Measurements from ENCODE around the gene DOK1.

Gene DOK1

DNA sequence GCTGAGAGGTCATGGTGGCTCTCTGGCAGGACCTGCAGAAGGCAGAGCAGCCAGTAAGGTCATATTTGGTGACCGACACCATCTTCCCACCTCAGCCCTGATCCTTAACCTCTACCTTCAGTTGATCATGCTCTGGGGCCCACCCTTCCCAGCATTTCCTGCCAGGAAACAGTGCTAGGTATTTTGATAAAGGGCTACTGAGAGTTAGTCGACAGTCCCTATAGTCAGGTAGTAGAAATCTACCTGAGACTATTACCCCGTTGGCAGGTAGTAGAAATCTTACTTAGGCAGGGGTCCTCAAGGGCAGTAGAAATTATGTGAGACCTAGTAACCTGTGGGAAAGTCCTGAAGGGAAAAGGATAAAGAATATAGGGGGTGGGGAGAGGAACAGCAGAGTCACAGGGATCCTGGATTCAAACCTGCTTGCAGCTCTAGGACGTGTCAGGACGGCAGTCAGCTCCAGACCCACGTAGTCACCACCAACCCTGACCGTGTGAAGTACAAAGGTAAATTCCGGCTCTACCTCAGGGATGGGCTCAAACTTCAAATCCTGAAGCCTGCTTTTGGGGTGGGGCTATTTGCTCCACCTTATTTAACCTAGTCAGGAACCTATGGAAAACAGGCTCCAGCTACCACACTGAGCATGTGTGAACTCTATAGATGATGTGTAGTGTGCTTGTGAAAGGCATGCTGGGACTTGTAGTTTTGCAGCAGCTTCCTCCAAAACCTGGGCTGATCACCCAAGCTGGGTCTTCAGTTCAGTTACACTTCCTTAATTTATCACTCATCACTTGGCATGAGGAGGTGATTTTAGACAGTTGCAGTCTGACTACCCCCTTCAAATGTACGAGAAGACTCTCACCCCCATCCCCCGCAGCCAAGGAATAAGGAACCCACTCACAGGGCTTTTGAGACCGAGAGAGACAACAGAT, 28.5 kb upstream of the DOK1 start, which contains the start of gene DQX1:
TSS of gene DQX1 (minus strand) at position 515 of the 932 bp plus-strand sequence. CDS start at position 13, 502 bp downstream.
- no peak for DNase-seq

DNA sequence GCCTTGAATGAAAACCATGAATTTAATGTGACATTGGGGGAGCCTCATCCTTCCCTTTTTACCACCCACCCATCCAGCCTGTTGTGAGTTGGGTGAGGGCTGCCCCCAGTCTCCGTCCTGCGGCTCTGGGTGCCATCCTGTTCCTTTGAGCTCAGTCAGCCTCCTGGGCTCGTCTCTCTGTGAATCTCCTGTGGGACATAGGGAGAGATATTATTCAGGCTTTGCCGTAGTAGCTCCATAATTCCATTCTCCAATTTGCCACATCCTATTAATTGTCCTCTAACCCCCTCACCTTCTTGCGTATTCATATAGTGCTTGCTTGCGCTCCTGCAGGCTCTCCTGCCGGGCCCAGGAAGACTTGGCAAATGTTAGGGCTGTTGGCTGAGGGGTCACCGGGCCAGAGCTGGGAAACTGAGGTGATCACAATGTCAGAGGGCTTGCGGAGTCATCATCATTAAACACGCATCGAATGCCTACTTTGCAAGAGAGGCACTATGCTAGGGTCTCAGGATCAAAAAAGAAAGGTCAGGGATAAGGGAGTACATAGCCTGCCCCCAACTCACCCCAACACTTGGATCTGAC, 27.8 kb upstream of the DOK1 start:
- DNase-seq, result no peak

DNA sequence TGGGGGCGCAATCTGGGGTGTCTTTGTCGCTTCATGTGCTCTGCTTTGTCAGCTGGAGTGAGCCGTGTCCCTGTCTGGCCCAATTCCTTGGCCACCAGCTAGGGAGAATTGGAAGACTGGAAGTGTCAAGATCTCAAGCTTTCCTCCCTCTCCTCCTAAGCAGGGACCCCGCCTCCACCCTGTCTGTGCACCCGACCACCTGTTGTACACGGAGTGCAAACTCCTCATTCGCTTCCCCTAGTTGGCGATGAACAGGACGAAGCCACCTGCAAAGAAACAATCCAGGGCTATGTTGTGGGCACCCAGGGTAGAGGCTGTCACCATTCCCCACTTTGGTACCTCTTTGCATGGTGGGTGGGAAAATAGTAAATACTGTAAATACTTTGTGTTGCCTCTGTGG, 26.8 kb upstream of the DOK1 start:
- DNase-seq, result no peak

DNA sequence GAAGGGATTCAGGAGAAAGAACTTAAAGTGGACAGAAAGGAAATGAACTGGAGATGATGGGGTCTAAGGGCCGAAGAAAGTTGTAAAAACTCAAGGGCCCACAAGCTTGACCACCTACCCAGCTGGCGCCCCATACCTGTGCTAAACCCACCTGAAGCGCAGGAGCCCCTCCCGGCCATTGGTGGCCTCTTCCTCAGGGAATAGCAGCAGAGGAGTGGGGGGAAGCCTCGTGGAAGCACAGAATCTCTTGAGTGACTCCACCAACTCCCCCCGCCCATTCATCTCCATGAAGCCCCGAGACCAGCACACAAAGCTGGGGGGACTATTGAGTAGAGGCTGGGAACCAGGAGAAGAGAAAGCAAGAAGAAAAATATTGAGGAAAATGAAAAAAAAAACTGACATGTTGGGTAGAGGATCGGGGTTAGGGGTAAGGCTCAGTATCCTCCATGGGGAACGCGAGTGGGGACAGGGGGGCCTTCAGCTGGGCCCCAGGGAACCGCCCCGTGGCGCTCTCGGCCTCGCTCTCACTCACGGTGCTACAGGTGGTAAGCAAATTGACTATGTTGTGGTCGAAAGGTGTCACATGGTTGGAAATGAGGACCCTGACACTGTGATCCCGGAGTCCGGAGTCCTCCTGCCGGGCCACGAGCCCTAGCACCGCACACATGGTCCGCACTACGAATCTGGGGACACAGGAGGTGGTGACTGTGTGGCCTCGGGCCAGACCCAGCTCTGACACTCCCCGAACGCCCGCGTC, 25.7 kb upstream of the DOK1 start:
- DNase-seq, result no peak

DNA sequence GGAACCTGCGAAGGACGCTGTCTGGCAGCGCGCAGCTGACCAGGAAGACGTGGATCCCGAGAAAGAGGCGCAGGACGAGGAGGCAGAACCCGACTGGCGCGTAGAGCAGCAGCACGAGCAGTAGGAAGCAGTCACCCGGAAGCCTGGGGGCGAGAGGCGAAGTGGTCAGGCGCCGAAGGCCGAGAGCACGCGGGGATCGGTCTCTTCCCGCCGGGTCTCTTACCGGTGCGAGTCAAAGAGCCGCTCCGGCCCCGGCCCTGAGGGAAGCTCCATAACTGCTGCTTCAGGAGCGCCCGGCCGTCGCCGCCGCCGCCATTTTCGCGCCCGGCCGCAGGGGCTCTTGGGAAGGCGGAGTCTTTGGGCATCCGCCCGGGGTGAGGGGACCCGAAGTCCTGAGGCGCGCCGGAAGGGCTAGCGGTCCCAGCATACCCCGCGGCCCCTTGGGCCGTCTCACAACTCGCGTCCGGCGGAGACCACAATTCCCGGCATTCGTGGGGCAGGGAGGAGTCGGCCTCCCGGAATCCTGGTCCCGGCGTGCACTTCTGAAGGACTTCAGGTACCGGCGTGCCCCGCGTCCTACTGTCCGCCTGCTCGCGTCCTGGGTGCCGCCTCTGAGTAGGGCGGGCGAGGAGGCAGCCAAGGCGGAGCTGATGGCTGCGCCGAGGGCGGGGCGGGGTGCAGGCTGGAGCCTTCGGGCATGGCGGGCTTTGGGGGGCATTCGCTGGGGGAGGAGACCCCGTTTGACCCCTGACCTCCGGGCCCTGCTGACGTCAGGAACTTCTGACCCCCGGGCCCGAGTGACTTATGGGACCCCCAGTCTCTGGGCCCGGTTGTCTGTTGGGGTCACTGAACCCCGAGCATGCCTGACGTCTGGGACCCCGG, 24.9 kb upstream of the DOK1 start, which contains the start of the genes AUP1 and HTRA2:
TSS of gene AUP1 (minus strand) at position 350 of the 882 bp plus-strand sequence. CDS start at position 273, 77 bp downstream.
TSS of gene HTRA2 (plus strand) at position 577 of the 882 bp plus-strand sequence. CDS start at position 651, 74 bp downstream.
- DNase-seq, result peak; percentile 97

DNA sequence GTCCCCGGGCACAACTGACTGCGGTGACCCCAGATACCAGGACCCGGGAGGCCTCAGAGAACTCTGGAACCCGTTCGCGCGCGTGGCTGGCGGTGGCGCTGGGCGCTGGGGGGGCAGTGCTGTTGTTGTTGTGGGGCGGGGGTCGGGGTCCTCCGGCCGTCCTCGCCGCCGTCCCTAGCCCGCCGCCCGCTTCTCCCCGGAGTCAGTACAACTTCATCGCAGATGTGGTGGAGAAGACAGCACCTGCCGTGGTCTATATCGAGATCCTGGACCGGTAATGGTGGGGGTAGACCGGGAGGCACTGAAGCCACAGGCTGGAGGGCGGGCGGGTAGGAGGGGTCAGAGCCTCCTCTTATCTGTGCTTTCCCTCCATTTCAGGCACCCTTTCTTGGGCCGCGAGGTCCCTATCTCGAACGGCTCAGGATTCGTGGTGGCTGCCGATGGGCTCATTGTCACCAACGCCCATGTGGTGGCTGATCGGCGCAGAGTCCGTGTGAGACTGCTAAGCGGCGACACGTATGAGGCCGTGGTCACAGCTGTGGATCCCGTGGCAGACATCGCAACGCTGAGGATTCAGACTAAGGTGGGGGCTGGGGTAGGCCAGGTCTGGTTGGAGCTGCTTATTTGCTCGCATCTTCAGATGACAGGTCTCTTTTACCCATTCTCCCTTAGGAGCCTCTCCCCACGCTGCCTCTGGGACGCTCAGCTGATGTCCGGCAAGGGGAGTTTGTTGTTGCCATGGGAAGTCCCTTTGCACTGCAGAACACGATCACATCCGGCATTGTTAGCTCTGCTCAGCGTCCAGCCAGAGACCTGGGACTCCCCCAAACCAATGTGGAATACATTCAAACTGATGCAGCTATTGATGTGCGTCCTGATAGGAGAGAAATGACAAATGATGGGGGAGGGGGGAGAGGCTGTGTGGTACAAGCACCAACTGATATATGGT, 24.0 kb upstream of the DOK1 start:
- DNase-seq, result no peak

DNA sequence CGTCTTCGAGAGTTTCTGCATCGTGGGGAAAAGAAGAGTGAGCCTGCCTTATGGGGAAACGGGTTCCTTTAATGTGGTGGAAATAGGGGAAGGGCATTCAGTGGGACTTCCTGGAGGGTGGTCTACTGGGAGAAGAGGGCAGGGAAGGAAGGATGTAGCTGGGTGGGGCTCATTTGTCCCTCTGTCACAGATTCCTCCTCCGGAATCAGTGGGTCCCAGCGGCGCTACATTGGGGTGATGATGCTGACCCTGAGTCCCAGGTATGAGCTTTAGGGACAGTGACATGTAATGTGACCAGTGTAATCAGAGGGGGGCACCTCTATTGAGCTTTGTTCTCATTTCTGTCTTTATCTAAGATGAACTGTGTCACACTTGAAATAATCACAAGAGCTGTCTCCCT, 22.9 kb upstream of the DOK1 start:
- no peak for DNase-seq

DNA sequence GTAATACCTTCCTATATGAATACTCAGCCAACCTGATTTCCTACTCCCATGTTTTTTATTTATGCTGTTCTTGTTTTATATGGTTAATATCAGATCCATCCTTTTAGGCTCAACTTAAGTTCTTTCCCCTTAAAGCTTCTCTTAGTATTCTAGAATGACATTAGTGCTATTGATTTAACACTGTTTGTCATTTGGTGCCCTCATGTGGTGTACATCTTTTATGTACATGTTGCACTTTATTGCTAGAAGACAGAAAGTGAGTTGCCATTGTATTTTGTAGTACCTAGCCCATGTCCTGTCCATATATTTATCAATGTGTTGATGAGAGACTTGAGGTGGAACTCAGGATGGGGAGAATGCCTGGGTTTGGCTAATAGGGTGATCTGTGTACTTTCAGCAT, 22.3 kb upstream of the DOK1 start:
- no peak for DNase-seq

DNA sequence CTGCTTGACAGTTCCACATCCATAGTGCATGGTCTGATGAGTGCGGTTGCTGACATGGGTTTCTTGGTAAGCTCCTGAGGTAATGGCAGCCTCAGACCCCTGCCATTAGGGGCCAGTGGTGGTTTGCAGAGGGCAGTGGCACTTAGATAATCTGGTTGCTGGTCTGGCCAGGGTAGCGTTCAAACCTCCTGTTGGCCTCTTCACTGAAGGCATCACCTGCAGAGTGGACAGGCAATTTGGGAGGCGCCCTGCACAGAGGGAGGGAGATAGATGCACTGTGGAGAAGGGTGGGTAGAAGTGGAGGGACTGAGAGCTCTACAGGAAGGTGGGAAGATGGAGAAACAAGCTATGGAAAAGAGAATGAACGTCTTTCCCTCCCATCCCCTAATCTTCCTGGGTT, 21.1 kb upstream of the DOK1 start:
- no peak for DNase-seq

DNA sequence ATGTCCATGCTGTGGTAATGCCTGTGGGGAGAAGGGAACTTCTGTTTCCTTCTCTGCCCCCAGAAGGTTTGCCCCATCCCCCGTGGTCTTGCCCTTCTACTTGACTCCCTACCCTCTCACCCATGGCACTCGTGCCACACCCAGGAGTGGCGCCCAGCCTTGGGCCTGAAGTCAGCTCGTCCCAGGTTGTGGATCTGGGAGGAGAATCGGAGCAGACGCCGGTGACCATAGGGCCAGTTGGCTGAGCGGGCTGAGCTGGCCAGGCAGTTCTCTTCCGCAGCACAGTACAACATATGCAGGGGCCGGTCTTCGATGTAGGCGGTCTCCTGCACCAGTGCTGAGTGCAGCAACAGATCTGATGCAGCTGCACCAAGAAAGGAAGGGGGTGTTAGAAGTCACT, 20.1 kb upstream of the DOK1 start:
- no peak for DNase-seq

DNA sequence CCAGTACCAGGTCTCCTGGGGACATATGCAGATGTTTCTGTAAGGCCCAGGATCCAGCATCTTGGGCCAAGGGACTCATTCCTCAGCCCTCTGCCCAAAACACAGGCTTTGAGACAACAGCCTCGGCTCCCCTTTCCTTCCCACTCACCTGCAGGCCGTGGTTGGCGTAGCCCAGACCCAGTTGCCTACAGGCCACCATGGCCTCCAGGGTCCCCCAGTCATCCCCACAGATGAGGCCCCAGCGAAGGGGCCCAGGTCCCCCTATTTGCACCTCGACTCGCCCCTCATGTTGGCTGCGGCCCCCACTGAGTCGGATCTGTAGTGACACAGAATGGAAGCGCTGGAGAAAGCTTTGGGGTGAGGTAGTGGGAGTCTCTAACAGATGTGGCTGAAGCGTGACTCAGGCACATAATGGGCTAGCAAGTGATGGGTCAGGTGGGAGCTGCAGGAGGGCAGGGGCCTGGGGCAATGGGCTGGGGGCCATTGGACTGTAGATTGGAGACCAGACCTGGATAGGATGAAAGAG, 19.0 kb upstream of the DOK1 start:
- DNase-seq, result no peak

DNA sequence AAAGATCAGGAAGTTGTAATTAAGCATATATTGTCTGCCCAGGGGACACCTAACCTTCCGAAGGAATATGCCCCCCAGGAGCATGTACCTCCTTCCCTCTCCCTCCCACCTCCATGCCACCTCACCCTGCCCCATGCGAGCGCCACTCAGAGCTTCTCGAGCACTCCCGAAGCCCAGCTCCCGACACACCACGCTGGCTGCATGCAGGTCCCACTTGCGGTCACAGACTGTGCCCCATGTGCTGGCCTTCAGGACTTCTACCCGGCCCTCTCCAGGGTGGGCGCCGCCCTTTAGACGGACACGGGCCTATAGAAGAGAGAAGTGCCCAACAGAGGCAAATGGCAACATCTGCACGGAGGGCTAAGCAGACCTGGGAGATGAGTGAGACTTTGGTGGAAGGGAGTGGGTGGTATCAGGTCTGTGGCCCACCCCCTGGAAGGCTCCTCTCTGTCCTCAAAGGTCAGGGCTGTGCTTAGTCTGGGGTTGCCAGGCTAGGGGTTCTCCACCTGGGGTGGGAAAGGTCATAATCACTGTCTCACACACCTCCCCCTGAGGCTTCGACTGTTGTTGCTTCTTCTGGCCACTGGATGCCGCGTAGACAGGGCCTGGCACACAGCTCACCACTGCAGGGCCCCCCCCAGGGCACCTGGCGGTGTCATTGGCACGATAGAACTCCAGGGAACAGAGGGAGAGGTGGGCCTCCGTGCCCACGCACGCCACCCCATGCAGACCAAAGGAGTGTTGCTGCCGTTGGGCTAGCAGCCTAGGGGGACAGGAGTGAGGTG, 18.2 kb upstream of the DOK1 start:
- DNase-seq, result no peak

DNA sequence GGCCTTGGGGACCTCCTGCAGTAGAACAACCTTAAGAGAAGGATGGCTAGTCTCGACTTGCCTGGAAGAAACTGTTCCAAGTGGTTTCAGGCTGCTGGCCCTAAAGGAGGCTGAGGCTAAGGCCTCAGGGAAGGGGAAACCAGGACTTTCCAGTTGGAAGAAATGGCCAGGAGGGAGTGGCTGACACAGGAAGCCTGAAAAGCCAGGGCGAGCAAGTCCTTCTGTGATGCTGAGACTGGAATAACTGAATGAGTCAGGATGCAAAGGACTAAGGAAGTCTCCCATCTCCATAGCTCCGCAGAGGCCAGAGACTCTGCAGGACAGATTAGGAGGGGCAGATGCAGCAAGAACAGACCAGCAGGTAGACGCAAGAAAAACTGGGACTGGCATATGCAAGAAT, 17.4 kb upstream of the DOK1 start:
- no peak for DNase-seq

DNA sequence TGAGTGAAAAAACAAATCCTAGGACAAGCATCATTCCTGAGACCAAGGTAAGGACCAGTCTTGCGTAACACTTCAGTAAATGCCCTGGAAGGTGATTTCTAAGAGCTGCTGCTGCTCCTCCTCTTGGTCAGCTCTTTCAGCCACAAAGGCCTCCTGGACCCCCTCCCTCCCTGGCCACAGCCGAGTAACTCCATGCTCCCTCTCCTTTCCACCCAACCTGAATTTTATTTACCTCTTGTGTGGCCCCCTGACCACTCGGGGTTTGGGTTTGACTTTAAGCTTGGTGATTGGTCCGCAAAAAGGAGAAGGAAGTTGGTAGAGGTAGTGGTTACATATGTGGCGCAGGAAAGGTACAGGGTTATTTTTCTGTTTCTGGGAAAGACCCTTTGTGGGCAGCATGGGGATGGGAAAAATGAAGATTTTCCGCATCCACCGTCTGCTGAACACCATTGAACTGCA, 15.6 kb upstream of the DOK1 start:
- DNase-seq, result no peak

DNA sequence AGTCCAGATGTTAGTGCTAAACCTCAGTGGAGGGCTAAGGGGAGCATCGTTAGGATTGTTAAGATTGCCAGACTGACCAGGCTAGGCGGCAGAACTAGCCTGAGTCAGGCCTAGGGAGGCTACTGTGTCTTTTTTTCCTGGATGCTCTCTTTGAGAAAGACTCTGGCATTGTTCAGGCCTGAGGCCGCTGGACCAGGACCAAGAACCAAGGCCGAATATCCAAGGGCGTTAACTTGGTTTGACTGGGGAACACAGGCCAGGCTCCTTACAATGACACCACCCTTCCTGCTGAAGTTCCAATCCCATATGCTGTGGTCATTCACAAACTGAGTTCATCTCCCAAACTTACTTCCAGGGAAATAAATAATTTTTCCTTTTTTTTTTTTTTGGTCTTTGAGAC, 14.2 kb upstream of the DOK1 start:
- no peak for DNase-seq

DNA sequence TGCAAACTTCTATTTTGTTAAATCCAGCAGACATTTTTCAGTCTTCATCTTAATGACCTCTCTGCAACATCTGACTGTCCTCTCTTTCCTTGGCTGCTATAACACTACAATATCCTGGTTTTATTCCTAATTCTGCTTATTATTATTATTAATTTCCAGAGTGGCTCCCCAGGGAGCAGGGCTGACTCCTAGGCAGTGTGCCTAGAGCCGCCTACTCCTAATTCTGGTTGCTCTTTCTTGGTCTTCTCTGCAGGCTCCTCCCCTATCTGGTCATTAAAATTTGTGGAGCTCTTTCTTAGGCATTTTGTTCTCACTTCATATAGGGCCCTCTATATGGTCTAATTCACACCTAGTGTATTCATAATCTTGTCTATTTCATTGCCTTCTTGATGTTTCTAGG, 11.5 kb upstream of the DOK1 start:
- no peak for DNase-seq

DNA sequence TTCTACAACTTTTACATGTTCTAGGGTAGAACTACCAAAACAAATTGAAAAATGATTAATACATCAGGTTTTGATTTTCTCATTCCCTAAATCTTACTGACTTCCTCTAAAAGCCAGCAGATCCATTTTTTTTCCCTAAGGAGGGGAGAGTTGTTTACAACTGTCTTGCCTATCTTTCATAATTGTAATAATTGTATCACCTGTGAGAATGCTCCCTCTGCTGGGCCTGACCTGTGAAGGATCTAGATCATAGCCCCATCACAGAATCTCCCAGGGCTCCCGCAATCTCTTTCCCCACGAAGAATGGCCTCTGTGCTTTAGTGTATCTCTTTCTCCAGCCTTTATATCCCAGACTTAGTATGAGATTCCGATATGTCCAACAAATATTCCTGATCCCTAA, 9.9 kb upstream of the DOK1 start:
- no peak for DNase-seq

DNA sequence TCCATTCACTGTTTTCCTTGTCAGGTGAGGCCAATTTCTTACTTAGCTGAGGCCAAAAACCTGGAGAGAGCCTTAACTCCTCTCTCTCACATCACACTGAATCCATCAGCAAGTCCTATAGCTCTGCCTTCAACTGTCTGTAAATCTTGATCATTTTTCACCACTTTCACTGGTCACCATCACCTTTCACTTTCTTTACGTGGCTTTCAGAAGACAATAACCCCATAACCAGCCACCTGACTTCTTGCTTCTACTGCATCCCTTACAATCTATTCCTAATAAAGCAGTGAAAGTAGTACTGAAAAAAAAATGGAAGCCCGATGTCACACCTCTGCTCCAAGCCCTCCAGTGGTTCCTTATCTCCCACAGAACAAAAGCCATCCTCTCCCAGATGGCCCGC, 8.5 kb upstream of the DOK1 start:
- no peak for DNase-seq

DNA sequence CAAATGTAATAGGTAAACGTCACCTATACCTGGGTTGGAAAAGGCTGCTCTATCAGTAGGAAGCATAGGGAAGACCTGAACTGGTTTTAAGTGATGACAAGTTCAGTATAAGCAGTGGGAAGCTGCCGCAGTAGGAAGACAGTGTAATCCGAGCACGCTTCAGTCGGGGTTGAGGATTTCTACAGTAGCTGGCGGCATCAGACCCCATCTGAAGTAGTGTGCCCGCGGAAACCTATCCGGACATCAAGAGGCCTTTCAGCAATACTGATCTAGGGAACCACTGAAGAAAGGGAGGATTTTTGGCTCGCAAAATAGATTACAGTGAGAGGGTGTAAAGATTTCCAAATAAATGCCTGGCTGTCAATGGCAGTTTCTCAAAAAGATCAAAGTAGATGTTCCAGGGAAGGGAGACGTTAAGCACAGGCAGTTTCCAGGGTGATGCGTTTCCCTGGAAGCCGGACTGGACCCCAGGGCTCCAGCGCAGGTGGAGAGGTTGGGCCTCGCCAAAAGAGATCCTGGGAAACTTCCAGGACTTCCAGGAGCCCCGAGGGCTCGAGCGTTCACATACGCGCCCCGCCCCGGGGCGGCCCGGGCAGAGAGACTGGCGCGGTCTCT, 6.1 kb upstream of the DOK1 start:
- no peak for DNase-seq
